ENCODE measurements around the gene EXO5.

GRCh38 chr1:40564913-40565312, 56.3 kb downstream of the EXO5 start:
- TF ChIP-seq CTCF (IDR thresholded peaks at IDR 0.05 in 2 of 3, conservative IDR thresholded peaks at IDR 0.05 in 1 of 3; ENCODE audit: borderline replicate concordance in 1 of 3, insufficient read depth in 1 of 3, low read depth in 2 of 3, low read length in 2 of 3) = no peak
- TF ChIP-seq JUND (IDR thresholded peaks at IDR 0.05) = no peak
- TF ChIP-seq EGR1 (IDR thresholded peaks at IDR 0.05; ENCODE audit: low read depth) = no peak
- no peak for TF ChIP-seq EZH2 (IDR thresholded peaks at IDR 0.05)
- TF ChIP-seq POLR2AphosphoS5 (IDR thresholded peaks at IDR 0.05; ENCODE audit: low read depth, low read length) = no peak
- no peak for TF ChIP-seq POLR2A (IDR thresholded peaks at IDR 0.05; ENCODE audit: borderline replicate concordance, extremely low read depth, insufficient read depth, insufficient read length)
- no peak for TF ChIP-seq CEBPB (IDR thresholded peaks at IDR 0.05; ENCODE audit: low read depth)
- TF ChIP-seq REST (IDR thresholded peaks at IDR 0.05; ENCODE audit: low read depth) = no peak
- TF ChIP-seq YY1 (IDR thresholded peaks at IDR 0.05; ENCODE audit: extremely low read depth, insufficient replicate concordance, low read depth, low read length) = no peak

Measured in HCT116 (cell line).